GM08714 (cell line): ENCODE results near the gene OGFRL1.

Experiments
- H3K4me3 ChIP-seq: fragments of 200-500 bp; sonication (Bioruptor generic); 2 replicates; pipeline ENCODE4 v1.5.1; 2014; ENCODE audit warnings: mild to moderate bottlenecking, low read length, inconsistent platforms
- ZNF274 ChIP-seq: IDR thresholded peaks from 2 replicates; pipeline ENCODE4 v1.6.1; 2012; ENCODE audit warnings: mild to moderate bottlenecking, low read depth, low read length

OGFRL1 gene

DNA sequence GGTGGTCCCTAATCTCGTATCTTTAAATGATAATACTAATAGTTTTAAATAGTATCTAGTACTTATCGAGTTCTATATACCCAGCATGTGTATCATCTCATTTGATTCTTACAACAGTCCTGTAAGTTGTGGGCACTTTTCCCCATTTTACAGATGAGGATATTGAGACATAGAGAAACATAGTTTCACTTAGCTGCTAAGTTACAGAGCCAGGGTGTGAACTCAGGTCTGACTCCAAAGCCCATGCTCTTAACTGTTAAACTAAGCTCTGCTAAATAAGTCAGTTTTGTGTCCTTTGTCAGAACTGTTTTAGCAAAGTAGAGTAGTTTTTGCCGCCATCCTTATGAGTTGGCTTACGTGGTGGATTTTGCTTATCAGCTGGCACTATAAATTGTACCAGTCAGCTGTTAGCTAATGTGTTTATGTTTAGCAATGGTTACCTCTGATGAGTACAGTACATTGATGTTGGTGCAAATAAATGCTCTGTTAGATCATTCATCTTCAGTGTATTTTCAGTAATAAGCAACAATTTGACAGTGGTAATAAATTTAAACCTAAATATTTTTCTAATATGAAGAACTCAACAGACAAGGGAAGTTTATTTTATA is 12.1 kb downstream of the OGFRL1 start:
- no peak overlapping the region for H3K4me3 ChIP-seq
- no peak for TF ChIP-seq ZNF274

DNA sequence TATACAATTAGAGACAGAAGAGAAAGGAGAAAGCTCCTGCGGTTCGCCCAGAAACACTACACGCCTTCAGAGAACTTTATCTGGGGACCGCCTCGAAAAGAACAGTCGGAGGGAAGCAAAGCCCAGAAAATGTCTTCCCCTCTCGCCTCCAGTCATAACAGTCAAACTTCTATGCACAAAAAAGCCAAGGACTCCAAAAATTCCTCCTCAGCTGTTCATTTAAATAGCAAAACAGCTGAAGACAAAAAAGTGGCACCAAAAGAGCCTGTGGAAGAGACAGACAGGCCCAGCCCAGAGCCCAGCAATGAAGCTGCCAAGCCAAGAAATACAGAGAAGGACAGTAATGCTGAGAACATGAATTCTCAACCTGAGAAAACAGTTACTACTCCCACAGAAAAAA is 12.9 kb downstream of the OGFRL1 start:
- H3K4me3 ChIP-seq: no peak overlapping the region
- TF ChIP-seq ZNF274: no peak

DNA sequence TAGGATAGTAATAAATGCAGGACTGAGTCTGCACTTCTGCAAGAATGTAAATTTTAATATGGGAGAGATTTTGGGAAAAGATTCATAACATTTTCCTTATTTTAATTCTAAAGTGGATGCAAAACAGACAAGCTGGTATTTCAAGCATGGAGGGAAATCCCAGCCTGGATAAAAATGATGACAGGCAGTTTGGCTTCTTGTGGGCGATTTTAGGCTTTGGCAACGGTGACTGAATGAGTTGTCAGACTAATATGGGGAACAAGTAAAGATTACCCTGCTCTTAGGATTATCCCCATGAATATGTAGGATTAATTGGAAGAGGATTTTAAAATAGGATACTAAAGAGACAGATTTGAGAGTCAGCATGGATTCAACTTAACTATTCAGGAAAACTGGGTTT is 21.0 kb downstream of the OGFRL1 start:
- no peak for TF ChIP-seq ZNF274
- no peak overlapping the region for H3K4me3 ChIP-seq

DNA sequence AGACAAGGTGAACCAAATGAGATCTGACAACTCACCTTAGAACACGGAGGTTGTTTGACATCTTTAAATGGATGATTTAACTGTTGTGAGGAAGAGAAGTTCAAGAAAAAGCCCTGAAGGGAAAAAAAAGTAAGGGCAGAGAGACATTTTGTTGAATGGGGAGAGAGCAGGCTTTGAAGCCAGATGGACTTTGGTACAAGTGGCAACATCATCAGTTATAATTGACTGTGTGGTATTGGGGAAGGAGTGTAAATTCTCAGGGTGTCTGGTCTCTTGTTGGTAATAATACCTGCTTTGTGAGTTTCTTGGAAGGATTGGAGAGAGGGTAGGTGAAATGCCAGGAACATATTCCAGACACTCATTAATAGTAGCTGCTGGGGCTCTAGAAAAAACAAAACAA is 21.6 kb downstream of the OGFRL1 start:
- no peak for TF ChIP-seq ZNF274
- H3K4me3 ChIP-seq: no peak overlapping the region

DNA sequence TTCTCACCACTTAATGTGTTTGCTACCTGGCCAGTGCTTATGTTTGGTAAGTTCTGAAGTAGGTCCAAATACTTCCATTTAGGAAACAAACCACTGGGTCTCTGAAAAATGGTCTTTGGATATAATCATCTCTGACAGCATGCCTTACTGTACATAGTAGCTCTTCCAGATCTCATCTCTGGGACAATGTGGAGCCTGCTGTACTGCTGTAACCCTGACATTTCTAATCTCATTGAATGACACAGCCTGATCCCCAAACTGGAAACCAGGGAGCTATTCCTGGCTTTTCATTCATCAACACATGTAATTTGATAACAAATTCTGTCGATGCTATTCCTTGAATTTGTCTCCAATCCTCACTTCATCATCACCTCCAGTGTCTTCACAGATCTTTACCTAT is 23.5 kb downstream of the OGFRL1 start:
- TF ChIP-seq ZNF274: no peak

DNA sequence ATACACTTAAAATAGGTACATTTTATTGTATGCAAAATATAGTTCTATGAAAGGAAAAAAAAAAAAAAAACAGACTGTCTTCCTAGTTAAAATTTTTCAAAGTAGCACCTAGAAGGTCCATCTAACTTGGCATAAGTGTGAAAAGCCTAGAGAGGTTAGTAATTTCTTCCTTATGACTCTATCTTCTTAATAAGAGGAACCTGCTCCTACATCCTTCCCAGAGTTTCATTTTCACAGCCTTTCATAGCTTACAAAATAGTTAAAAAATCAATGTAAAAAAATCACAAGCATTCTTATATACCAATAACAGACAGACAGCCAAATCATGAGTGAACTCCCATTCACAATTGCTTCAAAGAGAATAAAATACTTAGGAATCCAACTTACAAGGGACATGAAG is 28.8 kb downstream of the OGFRL1 start:
- no peak for TF ChIP-seq ZNF274
- no peak overlapping the region for H3K4me3 ChIP-seq

More for the DNA sequence above, 23.5 kb downstream of the OGFRL1 start:
- no peak overlapping the region for H3K4me3 ChIP-seq

DNA sequence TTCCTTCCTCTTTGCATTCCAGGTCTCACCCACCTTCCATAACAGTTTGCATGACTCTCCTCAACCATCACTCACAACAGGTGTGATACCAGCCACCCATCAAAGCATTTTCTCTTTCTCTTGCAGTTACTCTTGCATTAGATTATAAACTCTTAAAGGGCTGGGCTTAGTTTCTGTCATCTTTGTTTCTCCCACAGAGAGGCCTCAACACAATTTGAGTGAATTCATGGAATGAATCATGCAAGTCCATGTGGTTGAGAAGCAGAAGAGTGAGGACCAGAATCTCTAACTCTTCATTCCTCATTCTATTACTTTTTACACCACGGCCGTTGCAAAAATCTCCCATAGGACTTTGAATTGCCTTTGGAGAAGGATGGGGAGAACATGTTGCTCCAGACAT is 31.4 kb downstream of the OGFRL1 start:
- no peak for TF ChIP-seq ZNF274
- no peak overlapping the region for H3K4me3 ChIP-seq

DNA sequence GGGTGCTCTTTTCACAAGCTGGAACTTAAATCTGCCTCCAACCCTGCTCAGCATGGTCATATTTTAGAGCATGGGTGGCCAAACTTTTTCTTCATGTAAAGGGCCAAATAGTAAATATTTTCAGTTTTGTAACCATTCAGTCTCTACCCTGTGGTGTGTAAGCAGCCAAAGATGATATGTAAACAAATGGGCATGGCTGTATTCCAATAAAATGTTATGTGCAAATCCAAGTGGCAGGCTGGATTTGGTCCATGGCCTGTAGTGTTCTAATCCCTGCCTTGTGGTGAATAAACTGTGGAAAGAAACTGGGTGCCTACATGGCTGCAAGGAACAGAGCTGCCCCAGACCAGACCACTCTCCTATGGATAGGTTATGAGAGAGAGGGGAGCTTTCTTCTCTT is 32.7 kb downstream of the OGFRL1 start:
- H3K4me3 ChIP-seq: no peak overlapping the region
- TF ChIP-seq ZNF274: no peak

DNA sequence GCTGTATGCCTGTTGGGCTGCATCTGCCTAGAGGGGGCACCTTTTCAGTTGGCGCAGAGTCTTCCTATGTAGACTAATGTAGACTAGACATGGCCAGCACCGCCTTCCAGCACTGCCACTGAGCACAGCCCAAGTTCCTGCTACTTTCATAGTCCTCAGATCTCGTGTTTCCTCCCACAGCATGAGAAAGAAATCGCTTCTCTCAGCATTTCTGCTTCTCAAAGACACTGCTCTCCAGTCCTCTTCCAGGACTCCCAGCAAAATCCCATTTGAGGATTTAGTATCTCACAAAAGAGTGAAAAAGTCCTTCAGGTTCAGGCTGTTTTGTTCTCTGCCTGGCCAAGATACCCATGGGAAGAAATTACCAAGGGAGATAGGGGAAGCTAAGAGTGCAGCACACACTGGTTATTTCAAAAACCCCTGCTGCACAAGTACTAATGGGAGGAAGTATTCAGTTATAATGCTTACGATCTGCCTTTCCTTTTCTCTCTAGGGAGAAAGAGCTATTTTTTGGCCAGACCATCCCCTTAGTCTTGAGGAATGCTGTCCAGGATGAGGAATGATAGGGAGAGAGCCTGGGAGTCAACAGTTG is 35.7 kb downstream of the OGFRL1 start:
- no peak for TF ChIP-seq ZNF274
- H3K4me3 ChIP-seq: no peak overlapping the region

DNA sequence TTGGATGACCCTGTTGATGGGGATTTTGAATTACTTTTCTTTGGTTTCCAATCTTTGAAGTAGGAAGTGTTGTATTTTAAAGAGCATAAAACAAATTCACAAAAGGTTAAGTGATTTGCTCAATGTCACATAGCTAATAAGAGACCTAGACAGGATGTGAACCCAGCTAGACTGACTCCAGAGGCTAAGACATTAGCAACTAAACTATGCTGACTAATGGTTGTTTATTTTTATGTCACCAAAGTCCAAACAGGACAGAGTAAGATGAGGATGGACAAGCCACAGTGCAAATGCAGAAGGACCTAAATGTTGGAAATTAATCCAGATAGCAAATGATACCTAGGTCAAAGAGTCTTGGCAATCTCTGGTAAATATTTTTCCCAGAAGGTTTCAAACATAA is 38.0 kb downstream of the OGFRL1 start:
- no peak overlapping the region for H3K4me3 ChIP-seq
- no peak for TF ChIP-seq ZNF274

DNA sequence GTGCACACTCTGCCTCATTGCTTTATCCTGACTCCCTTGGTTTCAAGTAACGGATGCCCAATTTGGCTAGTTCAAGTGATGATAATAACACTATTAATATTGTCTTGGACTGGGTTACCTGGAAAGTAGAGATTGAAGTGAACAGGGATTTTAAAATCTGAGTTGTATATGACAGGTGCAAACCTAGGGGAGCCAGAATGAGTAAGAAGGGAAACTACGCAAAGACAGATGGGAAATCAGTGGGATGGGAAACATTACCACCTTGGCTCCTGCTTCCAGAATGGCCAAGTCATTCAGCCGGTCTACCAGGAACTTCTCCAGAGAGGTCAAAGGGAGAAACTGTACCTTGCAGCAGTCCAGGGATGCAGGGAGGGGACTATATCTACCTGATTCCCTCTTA is 41.9 kb downstream of the OGFRL1 start:
- H3K4me3 ChIP-seq: no peak overlapping the region
- TF ChIP-seq ZNF274: no peak

DNA sequence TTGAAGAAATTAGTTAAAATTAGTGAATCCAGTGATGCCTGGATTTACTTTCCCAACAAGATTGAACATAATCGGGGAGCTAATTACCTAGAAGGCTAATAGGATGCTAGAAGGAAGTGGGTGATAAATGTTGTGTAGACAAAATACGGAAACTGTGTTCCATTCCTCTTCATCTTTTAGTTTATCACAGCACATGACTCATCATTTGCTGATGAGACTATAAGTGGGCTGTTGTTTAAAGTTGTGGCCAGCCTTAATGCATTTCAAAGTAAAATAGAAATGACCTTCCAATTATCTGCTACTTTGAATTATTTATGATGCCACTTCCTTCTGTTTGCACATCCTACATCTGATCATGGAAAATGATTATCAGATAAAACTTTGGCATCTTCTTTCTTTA is 43.4 kb downstream of the OGFRL1 start:
- no peak overlapping the region for H3K4me3 ChIP-seq
- no peak for TF ChIP-seq ZNF274

DNA sequence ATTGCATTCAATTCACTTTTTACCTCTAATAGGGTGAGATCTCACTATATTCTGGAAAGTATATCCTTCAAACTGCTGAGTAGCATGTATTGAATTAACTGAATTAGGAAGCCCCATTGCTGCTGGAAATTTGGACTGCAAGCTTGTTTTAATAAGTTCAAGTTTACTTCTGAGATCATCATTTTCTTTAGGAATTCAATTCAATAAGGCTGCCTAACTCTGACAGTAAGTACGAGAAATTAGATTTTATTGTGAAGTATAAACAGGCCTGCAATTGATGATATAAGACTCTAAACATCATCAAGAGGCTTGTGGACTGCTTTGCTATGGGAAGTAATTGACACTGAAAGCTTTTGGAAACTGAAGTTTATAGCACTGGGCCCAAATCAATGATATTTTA is 44.4 kb downstream of the OGFRL1 start:
- no peak overlapping the region for H3K4me3 ChIP-seq
- no peak for TF ChIP-seq ZNF274

DNA sequence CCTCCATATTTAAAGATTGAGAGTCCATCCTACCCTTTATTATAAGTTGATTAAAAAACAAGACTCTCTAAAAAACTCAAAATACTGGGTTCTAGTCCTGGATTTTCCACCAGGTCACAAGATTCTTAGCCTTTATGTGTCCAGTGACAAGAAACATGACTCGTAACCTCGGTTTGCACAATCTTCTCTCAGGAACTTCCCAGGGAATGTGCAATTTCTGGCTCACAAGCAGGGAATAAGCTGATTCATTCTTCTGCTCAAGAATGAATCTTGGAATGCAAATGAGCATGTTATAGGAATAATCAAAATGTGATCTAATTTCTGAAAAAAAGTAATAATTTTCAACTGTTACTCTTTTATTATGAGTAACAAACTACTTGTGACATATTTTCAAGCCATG is 45.1 kb downstream of the OGFRL1 start:
- no peak for TF ChIP-seq ZNF274
- H3K4me3 ChIP-seq: no peak overlapping the region

DNA sequence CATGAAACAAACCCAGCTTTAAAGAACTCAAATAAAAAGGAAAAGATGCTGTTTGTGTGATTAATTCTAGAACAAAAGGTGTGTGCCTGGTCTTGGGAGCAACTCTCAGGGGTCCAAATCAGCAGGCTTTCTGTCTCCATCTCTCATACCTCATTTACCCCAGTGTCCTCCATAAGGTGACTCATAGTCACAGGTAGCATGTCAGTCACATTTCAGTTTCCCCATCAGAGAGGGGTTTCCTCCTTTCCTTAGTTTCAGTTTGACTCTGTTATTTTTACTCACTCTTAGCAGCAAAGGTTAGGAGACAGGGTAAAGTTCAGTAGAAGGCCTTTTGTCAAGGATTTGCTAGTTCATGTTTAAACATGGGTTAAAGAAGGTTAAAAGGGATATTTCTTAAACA is 46.2 kb downstream of the OGFRL1 start:
- H3K4me3 ChIP-seq: no peak overlapping the region
- TF ChIP-seq ZNF274: no peak

DNA sequence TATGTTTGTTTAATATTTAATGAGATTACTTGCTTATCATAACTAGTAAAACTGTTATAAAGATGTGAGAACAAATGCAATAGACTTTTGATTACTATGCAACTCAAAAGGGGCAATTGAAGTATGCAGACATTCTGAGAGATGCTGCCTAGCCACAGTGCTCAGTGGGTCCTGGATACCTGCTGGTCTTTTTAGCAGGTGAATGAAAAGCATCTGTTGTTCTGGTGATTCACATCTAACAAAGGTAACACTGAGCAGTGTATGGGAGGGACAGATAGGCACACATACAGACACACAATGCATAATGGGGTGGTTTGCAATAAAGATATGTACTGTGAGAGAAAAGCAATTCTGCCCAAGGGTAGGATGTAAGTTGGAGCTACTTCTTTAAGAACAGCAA is 46.9 kb downstream of the OGFRL1 start:
- TF ChIP-seq ZNF274: no peak
- no peak overlapping the region for H3K4me3 ChIP-seq
